OCI-LY7 (cell line): Measurements from ENCODE around the gene UBE4B. TPM values are rescaled to one million over a fixed set of nuclear protein-coding genes. Genes with fewer than 3 reads are reported as not detected.

Source experiments
- BruUV-seq: library from RNA; stranded (reverse); fragments of 400-500 nt; replicated peaks from 2 replicates; lab custom pipeline; 2021; lab: Mats Ljungman, UMichigan
- CTCF ChIA-PET: fragments of 300-600 bp; sonication (Branson Sonifier 250); formaldehyde crosslinking; loops from one replicate; lab custom pipeline; 2022; ENCODE audit warnings: antibody characterized with exemption; ENCODE audit not compliant: unreplicated experiment; lab: Charles Lee
- POLR2A ChIA-PET: fragments of 300-600 bp; sonication (Branson Sonifier 250); formaldehyde crosslinking; loops from one replicate; lab custom pipeline; 2022; ENCODE audit warnings: antibody characterized with exemption; lab: Charles Lee
- DNase-seq: peaks from one replicate; pipeline ENCODE4 v3.0.0-alpha.2; 2015; ENCODE audit warnings: low spot score
- H2AFZ ChIP-seq: fragments of 200-600 bp; sonication (generic), shearing (Covaris generic); 2 replicates; pipeline ENCODE4 v1.6.1; 2014; ENCODE audit warnings: mild to moderate bottlenecking, antibody characterized with exemption, low read length, moderate library complexity
- H3K27ac ChIP-seq: fragments of 200-600 bp; sonication (generic); 2 replicates; pipeline ENCODE4 v1.5.1; 2014; ENCODE audit warnings: mixed run types, low read depth, mild to moderate bottlenecking, moderate library complexity, low read length, inconsistent platforms; ENCODE audit not compliant: poor library complexity, severe bottlenecking
- H3K36me3 ChIP-seq: fragments of 200-600 bp; sonication (generic); 2 replicates; pipeline ENCODE4 v1.6.1; 2014; ENCODE audit warnings: mild to moderate bottlenecking, antibody characterized with exemption, low read length, moderate library complexity, mixed read lengths; ENCODE audit not compliant: insufficient read depth
- H3K4me1 ChIP-seq: fragments of 200-600 bp; sonication (generic); 2 replicates; pipeline ENCODE4 v1.5.1; 2014; ENCODE audit warnings: mild to moderate bottlenecking, low read length; ENCODE audit not compliant: insufficient read depth, poor library complexity, severe bottlenecking
- H3K4me2 ChIP-seq: fragments of 200-600 bp; sonication (generic); 2 replicates; pipeline ENCODE4 v1.6.1; 2014; ENCODE audit warnings: mild to moderate bottlenecking, low read length
- H3K4me3 ChIP-seq: fragments of 200-600 bp; sonication (generic); 2 replicates; pipeline ENCODE4 v1.5.1; 2014; ENCODE audit warnings: mild to moderate bottlenecking, low read depth, low read length; ENCODE audit not compliant: poor library complexity, severe bottlenecking
- H3K79me2 ChIP-seq: fragments of 200-600 bp; sonication (generic); 2 replicates; pipeline ENCODE4 v1.6.1; 2016; ENCODE audit warnings: low read depth, mild to moderate bottlenecking, low read length, moderate library complexity, mixed read lengths; ENCODE audit not compliant: insufficient read depth
- H3K9me2 ChIP-seq: fragments of 200-600 bp; sonication (generic); 2 replicates; pipeline ENCODE4 v1.6.1; 2016; ENCODE audit warnings: mild to moderate bottlenecking, low read length, mixed read lengths; ENCODE audit not compliant: insufficient read depth
- H3K9me3 ChIP-seq: fragments of 200-600 bp; sonication (generic); 2 replicates; pipeline ENCODE4 v1.6.1; 2014; ENCODE audit warnings: mild to moderate bottlenecking, mixed run types, low read length, mixed read lengths
- H4K20me1 ChIP-seq: fragments of 200-600 bp; sonication (generic); 2 replicates; pipeline ENCODE4 v1.6.1; 2014; ENCODE audit warnings: mild to moderate bottlenecking, antibody characterized with exemption, low read length, moderate library complexity, mixed read lengths; ENCODE audit not compliant: insufficient read depth
- EZH2phosphoT487 ChIP-seq: fragments of 200-600 bp; sonication (generic); IDR thresholded peaks from 2 replicates; pipeline ENCODE4 v1.6.1; 2018; ENCODE audit warnings: low read depth, borderline replicate concordance, mild to moderate bottlenecking, mixed run types, antibody characterized with exemption, low read length, moderate library complexity, mixed read lengths
- intact Hi-C: fragments of 100-400 bp; cut with micrococcal nuclease; formaldehyde crosslinking; loops from one replicate; pipeline ENCODE4 v1.10.0; 2022; ENCODE audit not compliant: unreplicated experiment
- total RNA-seq, 2 experiments: library from RNA; depleted of rRNA in 1 of 2; stranded (reverse); fragments of >200 nt in 1 of 2; shearing (Covaris generic) in 1 of 2; gene quantifications; 2 replicates each; pipeline ENCODE4 v1.2.3, GENCODE V29; 2014 to 2022
- TF ChIP-seq, protein P1 (sequence below): fragments of 200-600 bp; sonication (generic); conservative IDR thresholded peaks from 2 replicates; pipeline ENCODE4 v1.5.1; 2014; ENCODE audit warnings: mild to moderate bottlenecking, antibody characterized with exemption, low read length, moderate library complexity, mixed read lengths

Gene UBE4B
- total RNA-seq, 2 experiments from 2014 or later: 21.5 to 40.7 TPM

DNA sequence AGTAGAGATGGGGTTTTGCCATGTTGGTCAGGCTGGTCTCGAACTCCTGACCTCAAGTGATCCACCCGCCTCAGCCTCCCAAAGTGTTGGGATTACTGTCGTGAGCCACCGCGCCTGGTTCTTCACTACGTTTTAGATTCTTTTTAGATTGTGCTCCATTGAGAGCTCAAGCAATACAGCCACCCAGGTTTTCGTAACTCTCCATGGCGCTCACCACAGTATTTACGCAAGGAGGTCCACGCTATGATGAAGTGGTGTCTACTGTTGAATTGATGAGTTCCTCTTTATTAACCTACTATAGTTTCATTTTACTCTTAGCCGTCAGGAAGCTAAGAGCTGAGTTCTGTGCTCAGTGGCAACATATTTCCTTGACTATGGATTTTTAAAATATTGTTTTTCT lies 175.8 kb downstream of the UBE4B start:
- H3K9me3 ChIP-seq: no peaks in the 10 kb centered on the region
- no TSS peak for BruUV-seq
- H3K9me2 ChIP-seq: no peaks in the 10 kb centered on the region
- H3K27ac ChIP-seq: no peak overlapping the region
- no peak for TF ChIP-seq EZH2phosphoT487
- TF ChIP-seq, protein P1, sequence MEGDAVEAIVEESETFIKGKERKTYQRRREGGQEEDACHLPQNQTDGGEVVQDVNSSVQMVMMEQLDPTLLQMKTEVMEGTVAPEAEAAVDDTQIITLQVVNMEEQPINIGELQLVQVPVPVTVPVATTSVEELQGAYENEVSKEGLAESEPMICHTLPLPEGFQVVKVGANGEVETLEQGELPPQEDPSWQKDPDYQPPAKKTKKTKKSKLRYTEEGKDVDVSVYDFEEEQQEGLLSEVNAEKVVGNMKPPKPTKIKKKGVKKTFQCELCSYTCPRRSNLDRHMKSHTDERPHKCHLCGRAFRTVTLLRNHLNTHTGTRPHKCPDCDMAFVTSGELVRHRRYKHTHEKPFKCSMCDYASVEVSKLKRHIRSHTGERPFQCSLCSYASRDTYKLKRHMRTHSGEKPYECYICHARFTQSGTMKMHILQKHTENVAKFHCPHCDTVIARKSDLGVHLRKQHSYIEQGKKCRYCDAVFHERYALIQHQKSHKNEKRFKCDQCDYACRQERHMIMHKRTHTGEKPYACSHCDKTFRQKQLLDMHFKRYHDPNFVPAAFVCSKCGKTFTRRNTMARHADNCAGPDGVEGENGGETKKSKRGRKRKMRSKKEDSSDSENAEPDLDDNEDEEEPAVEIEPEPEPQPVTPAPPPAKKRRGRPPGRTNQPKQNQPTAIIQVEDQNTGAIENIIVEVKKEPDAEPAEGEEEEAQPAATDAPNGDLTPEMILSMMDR: no peak
- POLR2A ChIA-PET: interaction anchor here (0.6 kb wide), 1 partner anchor 258 kb away, joined by 3 read pairs; no protein-coding TSS in a partner anchor
- H3K4me3 ChIP-seq: no peak overlapping the region
- CTCF ChIA-PET: no interaction called here
- H3K36me3 ChIP-seq: no peaks in the 10 kb centered on the region
- no peak overlapping the region for H2AFZ ChIP-seq
- no peaks in the 10 kb centered on the region for H4K20me1 ChIP-seq
- peaks cover 11% of the 10 kb centered on the region for H3K4me1 ChIP-seq
- intact Hi-C loops: no loop called here
- no peaks in the 10 kb centered on the region for H3K79me2 ChIP-seq
- H3K4me2 ChIP-seq: no peak overlapping the region
- no peak for DNase-seq

DNA sequence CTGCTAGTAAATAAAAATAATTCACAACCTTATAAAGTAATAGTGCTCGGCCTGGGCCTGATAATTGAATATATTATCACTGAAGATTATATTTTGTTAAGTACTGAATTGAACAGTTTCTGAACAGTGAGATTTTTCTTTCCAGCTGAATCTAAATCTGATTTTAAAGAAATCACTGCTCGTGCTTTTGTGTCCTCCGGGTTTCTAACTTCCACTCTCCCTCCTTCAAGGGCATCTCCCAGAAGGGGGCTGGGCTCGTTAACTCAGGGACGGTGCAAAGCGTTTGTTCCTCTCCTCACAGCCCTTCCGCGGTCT lies 176.8 kb downstream of the UBE4B start:
- H3K36me3 ChIP-seq: no peaks in the 10 kb centered on the region
- H3K27ac ChIP-seq: no peak overlapping the region
- H2AFZ ChIP-seq: peak overlapping the region; percentile 99
- no peaks in the 10 kb centered on the region for H3K79me2 ChIP-seq
- H3K4me1 ChIP-seq: peaks cover 11% of the 10 kb centered on the region
- POLR2A ChIA-PET: no interaction called here
- peak overlapping the region; percentile 78 for H3K4me3 ChIP-seq
- CTCF ChIA-PET: interaction anchor here (0.5 kb wide), 1 partner anchor 59 kb away, joined by 3 read pairs; no protein-coding TSS in a partner anchor
- H3K4me2 ChIP-seq: peak overlapping the region; percentile 92
- no peaks in the 10 kb centered on the region for H3K9me3 ChIP-seq
- H4K20me1 ChIP-seq: no peaks in the 10 kb centered on the region
- intact Hi-C loops: no loop called here
- TF ChIP-seq, protein P1: no peak
- TF ChIP-seq EZH2phosphoT487: no peak
- no peak for DNase-seq
- BruUV-seq: no TSS peak
- no peaks in the 10 kb centered on the region for H3K9me2 ChIP-seq

DNA sequence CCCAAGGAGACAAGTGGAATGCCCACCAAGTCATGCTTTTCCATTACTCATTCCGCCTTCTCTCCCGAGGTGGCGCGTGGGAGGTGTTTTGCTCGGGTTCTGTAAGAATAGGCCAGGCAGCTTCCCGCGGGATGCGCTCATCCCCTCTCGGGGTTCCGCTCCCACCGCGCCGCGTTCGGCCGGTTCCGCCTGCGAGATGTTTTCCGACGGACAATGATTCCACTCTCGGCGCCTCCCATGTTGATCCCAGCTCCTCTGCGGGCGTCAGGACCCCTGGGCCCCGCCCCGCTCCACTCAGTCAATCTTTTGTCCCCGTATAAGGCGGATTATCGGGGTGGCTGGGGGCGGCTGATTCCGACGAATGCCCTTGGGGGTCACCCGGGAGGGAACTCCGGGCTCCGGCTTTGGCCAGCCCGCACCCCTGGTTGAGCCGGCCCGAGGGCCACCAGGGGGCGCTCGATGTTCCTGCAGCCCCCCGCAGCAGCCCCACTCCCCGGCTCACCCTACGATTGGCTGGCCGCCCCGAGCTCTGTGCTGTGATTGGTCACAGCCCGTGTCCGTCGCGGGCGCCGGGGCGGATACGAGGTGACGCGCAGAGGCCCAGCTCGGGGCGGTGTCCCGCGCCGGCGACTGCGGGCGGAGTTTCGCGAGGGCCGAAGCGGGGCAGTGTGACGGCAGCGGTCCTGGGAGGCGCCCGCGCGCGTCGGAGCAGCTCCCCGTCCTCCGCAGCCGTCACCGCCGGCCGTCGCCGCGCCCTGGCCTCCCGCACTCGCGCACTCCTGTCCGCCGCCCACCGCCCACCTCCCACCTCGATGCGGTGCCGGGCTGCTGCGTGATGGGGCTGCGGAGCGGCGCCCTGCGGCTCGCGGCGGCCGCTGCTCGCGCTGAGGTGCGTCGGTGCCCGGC lies 177.4 kb downstream of the UBE4B start, which contains the start of gene KIF1B:
Gene KIF1B (plus strand): TSS at position 666 of the 906 bp plus-strand sequence. CDS start 21,759 bp downstream, outside the sequence.
- Histone ChIP-seq H4K20me1 (no peaks in the 10 kb centered on the region), H2AFZ (peak within 1 kb of the TSS; percentile 99), H3K9me2 (no peaks in the 10 kb centered on the region), H3K4me3 (peak within 1 kb of the TSS; percentile 78), H3K9me3 (no peaks in the 10 kb centered on the region), H3K36me3 (no peaks in the 10 kb centered on the region), H3K4me1 (peaks cover 11% of the 10 kb centered on the region), H3K4me2 (peak within 1 kb of the TSS; percentile 92), H3K79me2 (no peaks in the 10 kb centered on the region), H3K27ac (no peak within 1 kb of the TSS)
- no peak for TF ChIP-seq EZH2phosphoT487
- TF ChIP-seq, protein P1: peak; percentile 88
- intact Hi-C loops: loop anchor here (1.0 to 2.0 kb wide), 2 partner anchors 128 to 219 kb away; no protein-coding TSS in a partner anchor
- ChIA-PET POLR2A (no interaction called here), CTCF (interaction anchor here (0.5 kb wide), 1 partner anchor 59 kb away, joined by 3 read pairs; no protein-coding TSS in a partner anchor)
- BruUV-seq: no TSS peak
- peak; percentile 97 for DNase-seq
